ENCODE measurements around the gene FKBP2.

FKBP2 gene

GRCh38 chr11:64240435-64241240 lies at the start of gene FKBP2:
FKBP2 (plus strand) TSS chr11:64241095; CDS start chr11:64242388, 1,293 bp downstream.
- peak; percentile 99 for DNase-seq

- no peak for DNase-seq
These were observed 48.5 kb upstream of the FKBP2 start for GRCh38 chr11:64192434-64192833.

- DNase-seq, result no peak
These were observed 44.3 kb upstream of the FKBP2 start for GRCh38 chr11:64196626-64197025.

GRCh38 chr11:64198511-64198910 lies 42.4 kb upstream of the FKBP2 start:
- DNase-seq, result no peak

- no peak for DNase-seq
These were observed 39.4 kb upstream of the FKBP2 start for GRCh38 chr11:64201543-64201942.

- DNase-seq, result no peak
These were observed 37.9 kb upstream of the FKBP2 start for GRCh38 chr11:64202992-64203391.

GRCh38 chr11:64203421-64204079 lies 37.3 kb upstream of the FKBP2 start:
- DNase-seq, result no peak

- no peak for DNase-seq
These were observed 36.8 kb upstream of the FKBP2 start for GRCh38 chr11:64204080-64204440.

GRCh38 chr11:64204464-64204989 lies 36.4 kb upstream of the FKBP2 start:
- DNase-seq, result peak; percentile 86

- peak; percentile 76 for DNase-seq
These were observed 34.2 kb upstream of the FKBP2 start, which contains the start of gene FERMT3 for GRCh38 chr11:64206457-64207255. FERMT3 (plus strand) TSS chr11:64206721; CDS start chr11:64207365, 644 bp downstream.

GRCh38 chr11:64207256-64208085 lies 33.4 kb upstream of the FKBP2 start:
- peak; percentile 83 for DNase-seq

GRCh38 chr11:64208086-64208795 lies 32.7 kb upstream of the FKBP2 start:
- DNase-seq, result no peak

- DNase-seq, result no peak
These were observed 31.9 kb upstream of the FKBP2 start for GRCh38 chr11:64208796-64209562.

GRCh38 chr11:64209563-64209843 lies 31.4 kb upstream of the FKBP2 start:
- no peak for DNase-seq

- no peak for DNase-seq
These were observed 30.4 kb upstream of the FKBP2 start for GRCh38 chr11:64210301-64211020.

GRCh38 chr11:64211181-64211872 lies 29.6 kb upstream of the FKBP2 start:
- DNase-seq, result no peak

- DNase-seq, result no peak
These were observed 24.0 kb upstream of the FKBP2 start for GRCh38 chr11:64216879-64217278.

GRCh38 chr11:64218628-64219353 lies 22.1 kb upstream of the FKBP2 start:
- no peak for DNase-seq

GRCh38 chr11:64219354-64219684 lies 21.6 kb upstream of the FKBP2 start:
- no peak for DNase-seq
